GM21390 (cell line): ENCODE data around the gene CAVIN3.

ENCODE experiments used
- ATAC-seq: cut with Tn5 transposase; IDR thresholded peaks from one replicate; pipeline ENCODE4 v1.9.1; 2021; ENCODE audit not compliant: unreplicated experiment

Gene CAVIN3

DNA sequence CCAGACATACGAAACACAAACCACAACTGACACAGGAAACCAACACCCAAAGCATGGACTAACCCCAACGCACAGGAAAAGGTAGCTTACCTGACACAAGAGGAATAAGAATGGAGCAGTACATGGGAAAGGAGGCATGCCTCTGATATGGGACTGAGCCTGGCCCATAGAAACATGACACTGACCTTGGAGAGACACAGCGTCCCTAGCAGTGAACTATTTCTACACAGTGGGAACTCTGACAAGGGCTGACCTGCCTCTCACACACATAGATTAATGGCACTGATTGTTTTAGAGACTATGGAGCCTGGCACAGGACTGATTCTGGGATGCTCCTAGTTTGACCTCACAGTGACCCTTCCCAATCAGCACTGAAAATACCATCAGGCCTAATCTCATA lies 48.7 kb downstream of the CAVIN3 start:
- ATAC-seq = no peak

DNA sequence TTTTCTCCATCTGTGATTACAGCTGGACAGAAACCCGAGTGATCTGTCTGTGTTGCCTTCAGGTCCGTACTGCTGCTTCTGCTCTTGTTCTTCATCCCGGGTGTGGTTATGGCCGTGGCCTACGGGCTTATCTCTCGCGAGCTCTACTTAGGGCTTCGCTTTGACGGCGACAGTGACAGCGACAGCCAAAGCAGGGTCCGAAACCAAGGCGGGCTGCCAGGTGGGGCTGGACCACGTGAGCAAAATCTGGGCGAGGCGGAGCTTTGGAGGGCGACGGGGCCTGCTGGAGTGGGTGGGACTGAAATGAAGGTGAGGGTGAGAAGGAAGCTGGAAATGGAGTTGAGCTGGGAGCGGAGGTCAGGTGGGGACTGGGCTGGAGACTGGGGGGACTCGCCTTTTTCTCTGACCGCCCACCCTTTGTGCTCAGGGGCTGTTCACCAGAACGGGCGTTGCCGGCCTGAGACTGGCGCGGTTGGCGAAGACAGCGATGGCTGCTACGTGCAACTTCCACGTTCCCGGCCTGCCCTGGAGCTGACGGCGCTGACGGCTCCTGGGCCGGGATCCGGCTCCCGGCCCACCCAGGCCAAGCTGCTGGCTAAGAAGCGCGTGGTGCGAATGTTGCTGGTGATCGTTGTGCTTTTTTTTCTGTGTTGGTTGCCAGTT lies 49.6 kb downstream of the CAVIN3 start:
- no peak for ATAC-seq

DNA sequence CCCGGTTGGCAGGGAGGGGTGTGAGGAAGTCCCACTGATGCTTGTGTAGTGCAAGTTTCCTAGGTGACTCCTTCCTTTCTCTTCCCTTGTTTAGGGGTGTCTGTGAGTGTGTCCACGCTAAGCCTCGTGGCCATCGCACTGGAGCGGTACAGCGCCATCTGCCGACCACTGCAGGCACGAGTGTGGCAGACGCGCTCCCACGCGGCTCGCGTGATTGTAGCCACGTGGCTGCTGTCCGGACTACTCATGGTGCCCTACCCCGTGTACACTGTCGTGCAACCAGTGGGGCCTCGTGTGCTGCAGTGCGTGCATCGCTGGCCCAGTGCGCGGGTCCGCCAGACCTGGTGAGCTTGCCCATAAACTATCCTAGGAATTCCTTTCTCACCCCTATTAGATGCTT lies 50.3 kb downstream of the CAVIN3 start:
- ATAC-seq = no peak
